Stomach (tissue), 4 donors: ENCODE data around the gene AGBL3.

ENCODE experiments used
- POLR2AphosphoS5 ChIP-seq, 3 donors: sonication (generic); formaldehyde crosslinking; IDR thresholded peaks; one replicate each; pipeline ENCODE4 v1.6.1; 2016; ENCODE audit warnings: antibody characterized with exemption in 3 of 3
- TF ChIP-seq, protein P1 (sequence below), 7 experiments: fragments of 450-650 bp in 4 of 7; fragments of 200-600 bp in 3 of 7; sonication (generic) in 3 of 7; IDR thresholded peaks; one replicate each; pipeline ENCODE4 v1.5.1; 2016 to 2019; ENCODE audit warnings: antibody characterized with exemption in 7 of 7, control low read depth in 2 of 7, mild to moderate bottlenecking in 1 of 7

DNA sequence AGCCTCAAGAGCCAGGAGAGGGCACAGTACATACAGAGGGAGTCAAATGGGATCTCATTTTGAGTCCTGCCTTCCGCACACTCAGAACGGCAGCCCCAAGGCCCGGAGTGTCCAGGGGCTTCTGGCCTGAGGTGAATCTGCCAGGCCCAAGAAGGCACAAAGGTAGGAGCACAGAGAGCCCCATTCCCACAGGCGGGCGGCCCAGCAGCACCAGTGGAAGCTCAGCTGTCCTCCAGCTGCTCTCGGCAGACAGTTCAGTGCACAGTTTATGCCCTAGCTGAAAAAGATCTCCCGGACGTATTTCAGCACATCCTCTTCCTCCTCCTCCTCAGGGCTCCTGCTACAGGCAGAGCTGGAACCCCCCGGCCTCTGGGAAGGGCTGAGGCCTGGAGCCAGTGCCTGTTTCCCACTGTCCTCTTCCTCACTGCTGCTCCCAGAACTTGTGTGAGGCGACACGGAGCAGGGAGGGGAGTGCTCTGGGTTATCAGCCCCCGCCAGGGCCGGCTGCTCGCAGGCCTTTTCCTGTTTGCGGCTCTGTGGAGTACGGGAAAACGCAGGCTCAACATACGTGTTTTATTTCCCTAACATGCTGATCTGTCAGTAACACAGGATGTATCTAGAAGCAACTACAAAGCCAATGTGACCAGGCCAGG is 180.2 kb downstream of the AGBL3 start:
- TF ChIP-seq, protein P1, sequence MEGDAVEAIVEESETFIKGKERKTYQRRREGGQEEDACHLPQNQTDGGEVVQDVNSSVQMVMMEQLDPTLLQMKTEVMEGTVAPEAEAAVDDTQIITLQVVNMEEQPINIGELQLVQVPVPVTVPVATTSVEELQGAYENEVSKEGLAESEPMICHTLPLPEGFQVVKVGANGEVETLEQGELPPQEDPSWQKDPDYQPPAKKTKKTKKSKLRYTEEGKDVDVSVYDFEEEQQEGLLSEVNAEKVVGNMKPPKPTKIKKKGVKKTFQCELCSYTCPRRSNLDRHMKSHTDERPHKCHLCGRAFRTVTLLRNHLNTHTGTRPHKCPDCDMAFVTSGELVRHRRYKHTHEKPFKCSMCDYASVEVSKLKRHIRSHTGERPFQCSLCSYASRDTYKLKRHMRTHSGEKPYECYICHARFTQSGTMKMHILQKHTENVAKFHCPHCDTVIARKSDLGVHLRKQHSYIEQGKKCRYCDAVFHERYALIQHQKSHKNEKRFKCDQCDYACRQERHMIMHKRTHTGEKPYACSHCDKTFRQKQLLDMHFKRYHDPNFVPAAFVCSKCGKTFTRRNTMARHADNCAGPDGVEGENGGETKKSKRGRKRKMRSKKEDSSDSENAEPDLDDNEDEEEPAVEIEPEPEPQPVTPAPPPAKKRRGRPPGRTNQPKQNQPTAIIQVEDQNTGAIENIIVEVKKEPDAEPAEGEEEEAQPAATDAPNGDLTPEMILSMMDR (IDR thresholded peaks at IDR 0.05): no peak
- TF ChIP-seq POLR2AphosphoS5 (IDR thresholded peaks at IDR 0.05): no peak
